GM12878 (cell line): ENCODE measurements around the gene GABRB3. TPM values are rescaled to one million over a fixed set of nuclear protein-coding genes. Genes with fewer than 3 reads are reported as not detected.

Source experiments
- ATAC-seq: fragments of 200-7000 bp; cut with Tn5 transposase; 3 replicates; pipeline ENCODE4 v1.9.1; 2020; ENCODE audit warnings: mild to moderate bottlenecking, moderate library complexity
- BruUV-seq: library from RNA; stranded (reverse); fragments of 400-500 nt; replicated peaks from 2 replicates; lab custom pipeline; 2021; lab: Mats Ljungman, UMichigan
- CTCF ChIA-PET: fragments of 300-600 bp; sonication (Branson Sonifier 250); formaldehyde crosslinking; extraction: SDS; loops from one replicate; lab custom pipeline; 2021; ENCODE audit warnings: inconsistent platforms; lab: Yijun Ruan, JAX
- POLR2A ChIA-PET: fragments of 350-600 bp; formaldehyde crosslinking; extraction: SDS; loops from one replicate; lab custom pipeline; 2021; ENCODE audit warnings: inconsistent platforms; lab: Charles Lee
- RAD21 ChIA-PET: fragments of 300-600 bp; sonication (Branson Sonifier 250); formaldehyde crosslinking; loops from one replicate; lab custom pipeline; 2023; ENCODE audit warnings: antibody characterized with exemption; ENCODE audit not compliant: unreplicated experiment; lab: Charles Lee
- SMC1A ChIA-PET: fragments of 300-600 bp; sonication (Branson Sonifier 250); formaldehyde crosslinking; loops from one replicate; lab custom pipeline; 2023; ENCODE audit not compliant: unreplicated experiment, uncharacterized antibody; lab: Charles Lee
- DNase-seq: peaks from one replicate; pipeline ENCODE4 v3.0.0-alpha.2; 2011; ENCODE audit warnings: low read depth, low spot score
- FAIRE-seq: peaks from 3 replicates; lab custom pipeline; 2011; peaks lifted over from hg19 to GRCh38; lab: Jason Lieb, UNC
- H2AFZ ChIP-seq: 2 replicates; pipeline ENCODE4 v1.6.0; 2011; ENCODE audit warnings: low read depth, low read length, control low read depth; ENCODE audit not compliant: control insufficient read depth
- H3K27ac ChIP-seq: 2 replicates; pipeline ENCODE4 v1.5.1; 2011; ENCODE audit warnings: control low read depth; ENCODE audit not compliant: control insufficient read depth, insufficient read depth
- H3K27me3 ChIP-seq, 2 experiments: replicated peaks in 1 of 2; 2 replicates each; pipeline versions ENCODE4 v1.6.0 to v1.6.1; 2011; ENCODE audit warnings: low read length in 1 of 2; ENCODE audit not compliant: control insufficient read depth in 2 of 2, insufficient read depth in 2 of 2
- H3K36me3 ChIP-seq, 2 experiments: 2 replicates each; pipeline ENCODE4 v1.5.1; 2011; ENCODE audit warnings: low read length in 1 of 2; ENCODE audit not compliant: control insufficient read depth in 2 of 2, insufficient read depth in 2 of 2
- H3K4me1 ChIP-seq: 2 replicates; pipeline ENCODE4 v1.6.1; 2011; ENCODE audit warnings: mild to moderate bottlenecking, low read length, moderate library complexity, mixed read lengths; ENCODE audit not compliant: control insufficient read depth, insufficient read depth
- H3K4me2 ChIP-seq: 2 replicates; pipeline ENCODE4 v1.6.0; 2011; ENCODE audit warnings: control low read depth; ENCODE audit not compliant: control insufficient read depth, insufficient read depth
- H3K4me3 ChIP-seq: fragments of 200-600 bp; sonication (generic); 2 replicates; pipeline ENCODE4 v1.5.1; 2016
- H3K79me2 ChIP-seq: 2 replicates; pipeline ENCODE4 v1.6.0; 2011; ENCODE audit warnings: low read length; ENCODE audit not compliant: control insufficient read depth, insufficient read depth
- H3K9ac ChIP-seq: 2 replicates; pipeline ENCODE4 v1.8.0; 2011; ENCODE audit warnings: low read length, control low read depth, mixed read lengths; ENCODE audit not compliant: control insufficient read depth, insufficient read depth
- H3K9me3 ChIP-seq: replicated peaks from 3 replicates; pipeline ENCODE4 v1.5.1; 2011; ENCODE audit warnings: mild to moderate bottlenecking, low read length; ENCODE audit not compliant: control insufficient read depth, insufficient read depth
- H4K20me1 ChIP-seq: 2 replicates; pipeline ENCODE4 v1.6.0; 2011; ENCODE audit not compliant: control insufficient read depth, insufficient read depth
- BCL3 ChIP-seq: IDR thresholded peaks from 2 replicates; pipeline ENCODE4 v1.6.1; 2011; ENCODE audit warnings: borderline replicate concordance, low read depth, mild to moderate bottlenecking, moderate library complexity, low read length; ENCODE audit not compliant: insufficient read depth, poor library complexity, severe bottlenecking
- ETV6 ChIP-seq, 2 experiments: fragments of 450-650 bp in 1 of 2; IDR thresholded peaks in 1 of 2; conservative IDR thresholded peaks in 1 of 2; 2 replicates each; pipeline ENCODE4 v1.6.1; 2014; ENCODE audit warnings: antibody characterized with exemption in 1 of 2, borderline replicate concordance in 1 of 2, low read depth in 1 of 2, mild to moderate bottlenecking in 1 of 2, moderate library complexity in 1 of 2
- LARP7 ChIP-seq: fragments of 450-650 bp; IDR thresholded peaks from 2 replicates; pipeline ENCODE4 v1.6.1; 2017; ENCODE audit warnings: mild to moderate bottlenecking
- MYC ChIP-seq: IDR thresholded peaks from 2 replicates; pipeline ENCODE4 v1.6.1; 2011; ENCODE audit warnings: mild to moderate bottlenecking, low read length, moderate library complexity, inconsistent platforms; ENCODE audit not compliant: insufficient read depth, insufficient replicate concordance, insufficient read length, severe bottlenecking
- POLR2AphosphoS5 ChIP-seq: IDR thresholded peaks from 2 replicates; pipeline ENCODE4 v1.6.1; 2011; ENCODE audit warnings: mild to moderate bottlenecking, low read length, inconsistent platforms
- SIX5 ChIP-seq: IDR thresholded peaks from 2 replicates; pipeline ENCODE4 v1.6.1; 2011; ENCODE audit warnings: mild to moderate bottlenecking, low read depth, low read length, moderate library complexity; ENCODE audit not compliant: severe bottlenecking
- TAF1 ChIP-seq: IDR thresholded peaks from 2 replicates; pipeline ENCODE4 v1.6.1; 2011; ENCODE audit warnings: mild to moderate bottlenecking, low read depth, low read length, borderline replicate concordance
- TCF12 ChIP-seq: IDR thresholded peaks from 2 replicates; pipeline ENCODE4 v1.6.1; 2011; ENCODE audit warnings: low read depth, mild to moderate bottlenecking, low read length
- ZBED1 ChIP-seq: IDR thresholded peaks from 2 replicates; pipeline ENCODE4 v1.6.1; 2016; ENCODE audit warnings: borderline replicate concordance
- ZZZ3 ChIP-seq: IDR thresholded peaks from 2 replicates; pipeline ENCODE4 v1.6.1; 2011; ENCODE audit warnings: low read depth; ENCODE audit not compliant: control insufficient read depth, insufficient read length
- WGBS: methylation state at CpG from one replicate; pipeline ENCODE4 v1.1.6; 2016; ENCODE audit warnings: low lambda C conversion rate; ENCODE audit not compliant: insufficient replicate concordance, insufficient coverage; ENCODE audit errors: missing lambda C conversion rate; 5-methylcytosine and 5-hydroxymethylcytosine counted together
- in situ Hi-C: fragments of 300-500 bp; cut with MboI; formaldehyde crosslinking; loops from 9 replicates; pipeline ENCODE4 v1.14.3; 2018; ENCODE audit warnings: mixed read lengths
- intact Hi-C: fragments of 100-400 bp; cut with micrococcal nuclease; formaldehyde crosslinking; loops from one replicate; pipeline ENCODE4 v1.14.2; 2022; ENCODE audit not compliant: unreplicated experiment
- polyA plus RNA-seq, 11 experiments: library from polyadenylated mRNA; depleted of rRNA in 4 of 11; unstranded in 6 of 11; stranded (reverse) in 5 of 11; fragments of >200 nt; fragmentation: Nextera tagmentation in 4 of 11; fragmentation: Illumina TruSeq in 1 of 11; extraction: Ambion mirVana in 4 of 11; extraction: Trizol in 1 of 11; gene quantifications; 1 replicate in 1 of 11; 2 replicates in 10 of 11; pipeline versions ENCODE4 v1.2.1 to v1.2.3, GENCODE V29; 2011 to 2016; ENCODE audit warnings: inconsistent platforms in 2 of 11, missing spikeins in 2 of 11, low read depth in 1 of 11
- total RNA-seq, 4 experiments: library from RNA; depleted of rRNA in 3 of 4; stranded (reverse); fragments of >200 nt in 3 of 4; fragmentation: Illumina TruSeq in 1 of 4; extraction: Trizol in 1 of 4; gene quantifications; 2 replicates each; pipeline versions ENCODE4 v1.2.1 to v1.2.3, GENCODE V29; 2013 to 2021

The GABRB3 gene
- total and polyA plus RNA-seq, 10 of the 15 experiments (the other 5 are each of a cell fraction or from before 2014, with no cell fraction given) = 0.05 to 0.08 (median 0.05) TPM; not detected in 7

DNA sequence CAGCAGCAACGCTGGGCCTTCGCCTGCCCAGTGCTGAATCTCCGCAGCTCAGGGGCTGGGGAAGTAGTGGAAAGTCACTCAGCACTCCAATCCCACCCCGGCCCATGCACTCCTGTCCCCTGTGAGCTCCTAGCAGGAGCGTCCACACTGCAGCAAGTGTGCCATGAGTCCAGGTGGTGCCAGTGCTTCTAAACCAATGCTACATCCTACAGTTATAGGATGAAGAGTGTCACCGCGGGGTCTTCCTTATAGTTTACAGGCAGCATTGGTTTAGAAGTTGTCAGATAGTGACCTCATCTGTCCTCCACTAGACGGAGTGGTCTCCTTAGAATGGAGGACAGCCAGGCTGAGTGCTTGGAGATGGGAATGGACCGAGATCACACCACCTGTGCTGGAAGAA lies 221.4 kb downstream of the GABRB3 start (continued):
- no peak for TF ChIP-seq BCL3
- TF ChIP-seq SIX5 = no peak
- TF ChIP-seq MYC = no peak

- SMC1A ChIA-PET = no interaction called here
These were observed 222.0 kb downstream of the GABRB3 start for GRCh38 chr15:26550880-26551279.

More at GRCh38 chr15:26550880-26551279, 222.0 kb downstream of the GABRB3 start:
- Histone ChIP-seq H4K20me1 (no peaks in the 10 kb centered on the region), H3K9me3 (no peaks in the 10 kb centered on the region), H3K36me3 (no peaks in the 10 kb centered on the region)
- RAD21 ChIA-PET = no interaction called here
- no peak for FAIRE-seq
- POLR2A ChIA-PET = no interaction called here
- TF ChIP-seq ZBED1 (no peak), LARP7 (no peak), ETV6 (conservative IDR thresholded peaks at IDR 0.05 in 1 of 2, IDR thresholded peaks at IDR 0.05 in 1 of 2; ENCODE audit: borderline replicate concordance in 1 of 2, low read depth in 1 of 2) (no peak), TCF12 (no peak), POLR2AphosphoS5 (no peak), TAF1 (no peak), ZZZ3 (no peak)
- TF ChIP-seq, all 136 proteins: peak for 0
- Histone ChIP-seq H3K27me3 (no peaks in the 10 kb centered on the region), H3K79me2 (no peaks in the 10 kb centered on the region), H3K27ac (no peak overlapping the region), H3K9ac (no peak overlapping the region), H3K4me3 (no peak overlapping the region), H2AFZ (no peak overlapping the region), H3K4me1 (no peaks in the 10 kb centered on the region), H3K4me2 (no peak overlapping the region)
- no TSS peak for BruUV-seq
- CTCF ChIA-PET = no interaction called here
- ATAC-seq = no peak
- in situ Hi-C loops = no loop called here
- intact Hi-C loops = no loop called here
- no peak for DNase-seq
- 2% methylated on average over 3 of the region's 3 CpGs for WGBS
